ENCODE results near the gene ANKS1B.

The ANKS1B gene

DNA sequence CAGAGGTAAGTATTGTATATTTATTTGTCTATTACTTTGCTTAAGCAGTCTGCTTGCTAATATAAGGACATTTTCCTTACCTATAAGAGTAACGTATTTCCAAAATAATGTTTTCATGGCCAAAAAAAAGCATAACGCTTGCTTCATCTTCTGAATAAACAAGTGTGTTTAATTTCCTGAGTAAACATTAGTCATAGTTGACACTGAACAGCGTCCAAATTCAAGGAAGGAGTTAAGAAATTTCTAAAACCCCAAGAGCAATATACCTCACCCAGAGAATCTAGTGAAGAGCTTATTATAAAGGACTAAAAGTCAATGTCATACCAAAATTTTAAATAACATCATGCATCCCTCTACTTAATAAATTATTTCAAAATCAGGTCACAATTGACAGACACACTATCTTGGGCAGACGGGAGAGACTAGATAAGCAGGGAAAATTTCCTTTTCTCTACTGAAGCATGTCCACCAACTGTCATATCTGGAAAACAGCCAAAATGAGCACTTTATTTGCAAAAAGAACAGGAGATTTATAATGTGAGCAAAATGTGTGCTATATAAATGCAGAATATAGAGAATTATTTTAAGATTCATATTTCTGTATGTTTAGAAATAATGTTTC is 25.1 kb downstream of the ANKS1B start:
- no peak for DNase-seq

DNA sequence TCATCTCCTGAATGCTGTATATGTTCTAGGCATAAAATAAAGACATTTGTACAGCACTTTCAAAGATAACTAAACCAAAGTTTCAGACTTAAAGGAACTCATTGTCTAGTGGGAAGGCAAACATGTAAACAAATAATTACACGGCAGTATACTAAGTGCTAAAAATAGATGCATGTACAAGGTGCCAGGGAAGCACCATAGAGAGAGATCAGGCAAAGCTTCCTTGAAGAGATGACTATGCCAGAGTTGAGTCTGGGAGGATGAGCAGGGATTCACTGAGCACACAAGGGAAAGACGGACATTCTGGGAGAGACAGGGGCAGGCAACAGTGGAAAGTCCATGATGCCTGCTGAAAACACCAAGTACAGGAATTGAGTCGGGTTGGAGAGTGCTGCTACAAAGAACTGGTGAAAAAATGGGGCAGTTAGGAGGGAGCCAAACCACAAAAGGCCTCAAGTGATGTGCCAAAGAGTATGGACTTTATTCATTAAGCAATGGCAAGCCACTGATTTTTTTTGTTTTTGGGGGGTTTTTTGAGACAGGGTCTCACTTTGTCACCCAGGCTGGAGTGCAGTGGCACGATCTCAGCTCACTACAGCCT is 26.8 kb downstream of the ANKS1B start:
- no peak for DNase-seq

DNA sequence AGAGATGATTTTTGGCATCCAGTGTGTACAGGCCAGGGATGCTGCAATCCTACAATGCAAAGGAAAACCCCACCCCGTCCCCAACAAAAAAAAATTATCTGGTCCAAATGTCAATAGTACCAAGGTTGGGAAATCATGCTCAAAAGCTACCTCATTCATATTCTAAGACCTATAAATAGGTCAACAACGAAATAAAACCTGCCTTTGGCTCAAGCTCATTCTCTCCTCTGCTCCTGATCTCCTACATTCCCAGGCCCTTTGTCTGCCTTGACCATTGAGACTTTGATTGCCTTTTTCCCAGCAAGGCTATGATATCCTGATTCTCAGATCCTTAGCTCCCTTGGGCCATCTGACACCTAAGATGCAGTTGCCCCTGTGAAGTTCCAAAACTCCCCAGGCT is 30.0 kb downstream of the ANKS1B start:
- DNase-seq = no peak

DNA sequence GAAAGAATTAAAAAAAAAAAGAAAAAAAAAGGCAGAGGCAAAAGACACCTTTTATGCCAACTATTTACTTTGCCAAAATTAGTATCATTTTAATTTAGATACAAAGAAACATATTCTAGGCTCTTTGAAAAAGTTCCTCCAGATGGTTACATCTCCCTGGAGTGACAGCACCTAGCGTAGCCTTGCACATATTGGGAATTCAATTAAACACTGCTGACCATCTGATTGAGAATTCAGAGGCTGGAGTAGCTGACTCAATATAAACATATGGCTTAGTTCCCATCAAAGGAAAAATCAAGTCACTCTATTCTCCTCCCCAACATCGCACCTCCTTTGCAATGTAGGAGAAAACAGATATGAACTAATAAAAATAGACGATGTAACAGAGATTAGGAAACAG is 36.4 kb downstream of the ANKS1B start:
- no peak for DNase-seq

DNA sequence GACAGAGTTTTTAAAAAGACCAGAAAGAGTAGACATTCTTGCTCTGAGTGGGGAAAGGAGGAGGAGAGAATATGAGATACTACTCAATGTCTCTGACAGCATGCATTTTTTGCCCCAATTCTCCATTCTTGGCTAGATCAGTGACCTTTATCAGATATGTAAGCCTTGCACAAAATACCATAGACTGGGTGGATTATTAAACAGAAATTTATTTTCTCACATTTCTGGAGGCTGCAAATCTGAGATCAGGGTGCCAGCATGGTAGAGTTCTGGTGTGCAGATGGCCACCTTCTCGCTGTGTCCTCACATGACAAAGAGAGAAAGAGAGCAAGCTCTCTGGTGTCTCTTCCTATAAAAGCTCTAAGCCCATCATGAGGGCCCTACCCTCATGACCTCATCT is 38.6 kb downstream of the ANKS1B start:
- DNase-seq = no peak

DNA sequence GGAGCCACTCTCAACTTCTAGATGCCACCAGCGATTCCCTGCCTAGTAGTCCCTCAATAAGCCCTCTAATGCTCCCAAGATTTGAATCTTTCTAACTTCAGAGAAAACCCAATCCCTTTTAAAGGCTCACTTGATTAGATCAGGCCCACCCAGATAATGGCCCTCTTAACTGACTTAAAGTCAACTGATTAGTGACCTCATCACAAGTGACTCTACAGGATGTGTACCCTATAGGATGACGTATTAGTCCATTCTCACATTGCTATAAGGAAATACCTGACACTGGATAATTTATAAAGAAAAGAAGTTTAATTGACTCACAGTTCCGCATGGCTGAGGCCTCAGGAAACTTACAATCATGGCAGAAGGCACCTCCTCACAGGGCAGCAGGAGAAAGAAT is 49.1 kb downstream of the ANKS1B start:
- DNase-seq = no peak

DNA sequence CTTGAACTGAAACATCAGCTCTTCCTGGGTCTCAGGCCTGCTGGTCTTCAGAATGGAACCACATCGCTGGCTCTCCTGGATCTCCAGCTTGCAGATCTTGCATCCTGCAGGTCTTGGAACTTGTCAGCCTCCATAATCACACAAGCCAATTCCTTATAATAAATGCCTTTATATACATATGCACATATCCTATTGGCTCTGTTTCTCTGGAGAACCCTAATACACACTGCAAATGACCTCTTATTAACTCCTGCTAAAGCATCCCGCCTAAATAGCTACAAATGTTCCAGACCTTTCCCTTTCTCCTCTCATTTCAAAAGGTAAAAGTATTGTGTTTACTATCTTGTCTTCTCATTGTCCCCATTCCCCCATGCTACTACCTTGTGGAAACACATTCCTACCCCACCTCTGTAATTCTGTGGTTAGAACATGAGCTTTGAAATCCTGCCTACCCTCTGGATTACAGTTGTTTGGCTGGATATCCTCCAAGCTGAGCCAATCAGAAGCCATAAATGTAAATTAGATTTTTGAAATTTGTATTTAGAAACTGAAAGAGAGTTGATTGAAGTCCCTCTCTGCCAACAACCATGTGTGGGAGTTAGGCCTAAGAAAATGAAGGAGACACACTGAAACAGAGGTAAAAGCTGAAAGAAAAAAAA is 58.1 kb downstream of the ANKS1B start:
- DNase-seq = no peak

DNA sequence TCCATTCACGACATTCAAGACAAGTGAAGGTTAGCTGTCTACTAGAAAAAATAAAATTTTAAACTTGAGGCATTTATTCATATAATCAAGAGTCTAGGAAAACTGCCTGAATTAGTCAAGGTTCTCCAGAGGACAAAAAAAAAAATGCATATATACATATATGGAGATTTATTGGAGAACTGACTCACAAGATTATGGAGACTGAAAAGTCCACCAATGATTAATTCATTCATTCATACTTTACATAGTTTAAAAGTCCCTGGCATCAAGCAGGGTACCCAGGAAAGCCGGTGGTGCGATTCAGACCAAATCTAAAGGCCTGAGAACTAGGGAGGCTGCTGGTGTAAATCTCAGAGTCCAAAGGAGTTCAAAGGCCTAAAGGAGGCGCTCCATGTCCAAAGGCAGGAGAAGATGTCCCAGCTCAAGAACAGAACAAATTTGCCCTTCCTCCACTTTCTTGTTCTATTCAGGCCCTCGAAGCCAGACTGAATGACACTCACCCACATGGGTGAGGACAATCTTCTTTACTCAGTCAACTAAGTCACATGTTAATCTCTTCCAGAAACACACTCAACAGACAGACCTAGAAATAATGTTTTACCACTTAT is 64.3 kb downstream of the ANKS1B start:
- no peak for DNase-seq

DNA sequence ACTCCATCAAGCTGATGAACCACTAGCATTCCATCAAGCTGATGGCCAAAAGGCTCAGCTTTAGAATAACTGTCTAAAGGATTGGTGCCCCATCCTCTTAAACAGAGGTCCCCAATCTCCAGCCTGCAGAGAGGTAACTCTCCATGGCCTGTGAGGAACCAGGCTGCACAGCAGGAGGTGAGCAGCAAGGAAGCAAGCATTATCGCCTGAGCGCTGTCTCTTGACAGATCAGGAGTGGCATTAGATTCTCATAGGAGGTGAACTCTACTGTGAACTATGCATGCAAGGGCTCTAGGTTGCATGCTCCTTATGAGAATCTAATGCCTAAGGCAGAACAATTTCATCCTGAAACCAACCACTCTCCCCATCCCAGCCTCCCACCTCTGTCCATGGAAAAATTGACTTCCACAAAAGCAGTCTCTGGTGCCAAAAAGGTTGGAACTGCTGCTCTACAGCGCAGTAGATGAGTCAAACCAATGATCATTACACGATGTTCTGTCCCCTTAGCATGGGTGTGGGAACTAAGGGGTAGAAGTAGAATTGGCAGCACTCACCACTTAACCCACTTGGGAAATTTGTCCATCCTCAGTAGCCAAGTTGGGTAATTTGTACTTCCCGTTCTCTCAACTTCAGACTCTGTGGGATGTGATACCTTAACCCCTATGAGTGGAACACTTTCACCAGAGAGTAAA is 66.9 kb downstream of the ANKS1B start:
- no peak for DNase-seq

DNA sequence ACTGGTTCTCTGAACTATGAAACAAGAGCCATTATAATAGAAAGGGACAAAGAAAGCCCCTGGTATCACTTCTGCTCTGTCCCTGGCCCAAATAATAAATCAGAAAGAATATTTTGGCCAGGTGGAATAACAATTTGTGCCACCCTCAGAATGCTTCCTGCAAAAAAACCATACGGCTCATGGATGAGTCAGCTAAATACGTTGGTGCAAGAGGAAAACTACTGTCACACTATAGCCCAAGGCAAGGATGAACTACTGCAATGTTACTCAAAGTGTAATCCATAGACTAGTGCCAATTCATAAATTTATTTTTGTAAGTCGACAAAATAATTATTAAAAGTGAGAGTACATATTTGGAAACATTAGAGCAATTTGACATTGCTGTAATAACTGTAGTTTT is 68.2 kb downstream of the ANKS1B start:
- DNase-seq = no peak

DNA sequence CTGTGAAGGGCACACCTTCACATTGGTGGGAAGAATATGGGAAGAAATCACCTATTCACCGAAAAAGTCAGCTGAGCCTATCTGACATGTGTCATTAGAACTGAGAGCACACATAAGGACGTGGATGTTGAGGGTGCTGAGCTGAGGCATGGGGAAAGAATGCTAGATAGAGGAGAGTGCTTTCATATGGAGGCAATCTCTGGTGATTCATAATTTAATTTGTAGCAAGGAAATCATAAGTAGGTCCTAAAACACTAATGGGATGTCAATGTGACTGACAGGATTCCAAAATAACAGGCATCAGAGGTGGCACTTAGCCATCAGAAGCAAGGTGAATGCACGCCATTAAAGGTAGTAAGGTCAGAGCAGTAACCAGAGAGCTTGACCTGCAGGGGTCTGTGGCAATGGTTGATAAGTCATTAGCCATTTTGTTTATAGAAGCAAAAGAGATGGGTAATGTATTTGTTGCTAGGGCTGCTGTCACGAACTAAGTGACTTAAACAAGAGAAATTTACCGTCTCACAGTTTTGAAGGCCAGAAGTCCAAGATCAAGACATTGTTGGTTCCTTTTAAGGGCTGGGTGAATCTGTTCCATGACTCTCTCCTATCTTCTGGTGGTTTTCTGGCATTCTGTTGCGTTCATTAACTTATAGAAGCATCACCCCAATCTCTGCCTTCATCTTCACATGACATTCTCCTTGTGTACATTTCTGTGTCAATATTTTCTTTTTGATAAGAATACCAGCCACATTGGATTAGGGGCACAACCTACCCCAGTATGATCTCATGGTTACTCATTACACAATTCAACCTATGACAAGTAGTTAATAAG is 69.3 kb downstream of the ANKS1B start:
- no peak for DNase-seq

DNA sequence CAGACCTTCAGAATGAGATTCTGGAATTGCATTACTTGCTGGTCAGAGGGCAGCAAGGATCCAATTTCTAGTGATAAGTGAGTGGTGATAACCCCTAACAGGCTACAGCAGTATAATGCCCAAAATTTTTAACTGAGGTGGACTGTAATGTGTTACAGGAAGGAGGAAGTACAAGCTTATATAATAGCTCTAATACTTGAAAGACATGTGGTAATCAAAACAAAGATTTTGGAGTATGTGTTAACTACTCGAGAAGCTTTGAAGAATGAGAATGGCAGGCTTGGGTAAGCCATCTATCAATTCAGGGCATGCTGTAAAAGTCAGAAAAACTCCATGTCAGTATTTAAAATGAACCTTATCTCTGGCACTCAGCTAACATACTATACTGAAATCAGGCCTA is 70.5 kb downstream of the ANKS1B start:
- DNase-seq = no peak

DNA sequence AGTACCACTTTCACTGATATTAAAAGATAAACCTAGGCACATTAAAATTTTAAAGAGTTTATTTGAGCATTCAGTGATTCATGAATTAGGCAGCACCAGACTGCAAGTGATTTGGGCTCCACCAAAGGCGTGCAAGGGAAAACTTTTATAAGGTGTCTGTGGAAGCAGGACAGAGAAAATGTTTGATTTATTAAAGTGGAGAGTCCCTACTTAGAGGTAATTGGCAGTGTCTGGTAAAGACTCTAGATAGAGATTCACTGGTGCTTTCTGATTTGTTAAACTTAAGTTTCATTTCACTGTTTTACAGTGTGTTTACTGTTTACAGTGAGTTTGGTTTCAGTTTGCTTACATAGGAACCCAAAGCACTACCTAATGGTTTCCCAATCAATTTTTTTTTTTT is 72.8 kb downstream of the ANKS1B start:
- DNase-seq = no peak

DNA sequence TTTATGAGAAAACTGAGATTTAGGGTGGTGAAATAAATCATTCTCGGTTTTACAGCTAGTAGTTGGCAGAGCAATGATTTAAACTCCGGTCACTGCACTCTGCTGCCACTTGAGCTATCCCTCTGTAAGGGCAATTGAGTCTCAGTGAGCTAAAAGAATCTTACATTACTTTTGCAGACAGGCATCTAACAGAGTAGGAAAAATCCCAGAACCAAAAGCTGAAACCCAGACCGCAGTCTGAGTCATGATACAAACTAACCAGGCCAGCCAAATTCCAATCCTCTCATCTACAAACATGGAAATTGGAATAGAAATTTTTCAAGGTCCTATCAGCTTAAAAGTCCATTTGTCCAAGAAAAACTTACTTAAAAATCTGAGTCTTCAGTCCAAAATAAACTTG is 73.7 kb downstream of the ANKS1B start:
- DNase-seq = no peak

DNA sequence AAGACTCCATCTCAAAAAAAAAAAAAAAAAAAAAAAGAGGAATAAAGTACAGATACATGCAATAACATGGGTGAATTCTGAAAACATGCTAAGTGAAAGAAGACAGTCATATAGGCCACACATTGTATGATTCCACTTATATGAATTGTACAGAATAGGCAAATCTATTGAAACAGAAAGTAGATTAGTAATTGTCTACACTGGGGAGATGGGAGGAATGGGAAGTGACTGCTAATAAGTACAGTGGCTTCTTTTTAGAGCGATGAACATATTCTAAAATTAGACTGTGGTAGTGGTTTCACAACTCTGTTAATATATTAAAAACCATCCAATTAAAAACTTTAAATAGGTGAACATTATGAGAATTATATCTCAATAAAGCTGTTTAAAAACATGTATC is 74.4 kb downstream of the ANKS1B start:
- no peak for DNase-seq

DNA sequence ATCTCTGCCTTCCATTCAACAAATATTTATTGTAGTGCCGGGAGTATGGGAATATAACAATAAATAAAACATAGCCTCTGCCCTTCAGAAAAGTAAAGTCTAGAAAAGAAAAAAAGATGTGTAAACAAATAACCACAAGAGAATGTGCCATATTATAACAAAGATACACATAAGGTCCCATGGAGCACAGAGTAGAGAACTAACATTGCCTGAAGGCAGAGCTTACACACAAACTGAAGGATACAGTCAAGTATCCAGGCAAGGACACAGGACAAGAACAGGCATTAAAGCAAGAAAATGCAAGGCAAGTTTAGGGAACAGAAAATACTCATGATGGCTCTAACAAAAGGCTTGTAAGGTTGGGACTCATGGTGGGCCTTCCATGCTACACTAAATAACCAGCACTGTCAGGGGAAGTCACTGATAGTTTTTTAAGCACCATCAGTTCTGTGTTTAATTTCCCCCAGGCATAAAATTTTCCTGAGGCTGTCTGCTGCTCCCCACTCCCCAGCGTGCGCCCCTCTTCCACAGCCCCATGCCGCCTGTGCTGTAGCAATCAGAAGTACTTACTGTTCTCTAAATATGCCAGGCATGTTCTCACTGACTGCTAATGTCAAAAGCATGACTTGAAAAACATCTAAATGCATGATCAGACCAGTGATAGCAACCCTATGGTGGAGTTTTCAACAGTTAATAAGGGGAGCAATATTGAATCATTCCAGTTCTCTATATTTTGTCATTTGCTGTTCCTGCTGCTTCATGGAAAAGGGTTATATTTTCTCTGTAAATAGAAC is 77.8 kb downstream of the ANKS1B start:
- no peak for DNase-seq

DNA sequence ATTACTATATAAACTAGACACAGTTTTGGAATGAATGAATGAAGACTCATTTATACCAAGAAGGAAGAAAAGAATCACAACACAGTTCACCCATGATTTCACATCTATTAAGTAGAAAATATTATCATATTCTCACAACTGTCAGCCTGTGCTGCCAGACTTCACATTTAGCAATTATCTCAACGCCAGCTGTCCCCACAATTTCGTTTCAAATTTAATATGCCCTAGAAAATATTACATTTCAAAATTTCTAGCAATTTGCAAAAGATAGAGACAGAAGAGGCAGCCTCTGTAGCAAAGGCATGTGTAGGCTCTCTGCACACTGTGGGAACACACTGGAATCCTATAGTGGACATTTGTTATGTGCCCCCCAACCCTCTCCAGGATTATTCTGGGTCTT is 83.6 kb downstream of the ANKS1B start:
- DNase-seq = no peak

DNA sequence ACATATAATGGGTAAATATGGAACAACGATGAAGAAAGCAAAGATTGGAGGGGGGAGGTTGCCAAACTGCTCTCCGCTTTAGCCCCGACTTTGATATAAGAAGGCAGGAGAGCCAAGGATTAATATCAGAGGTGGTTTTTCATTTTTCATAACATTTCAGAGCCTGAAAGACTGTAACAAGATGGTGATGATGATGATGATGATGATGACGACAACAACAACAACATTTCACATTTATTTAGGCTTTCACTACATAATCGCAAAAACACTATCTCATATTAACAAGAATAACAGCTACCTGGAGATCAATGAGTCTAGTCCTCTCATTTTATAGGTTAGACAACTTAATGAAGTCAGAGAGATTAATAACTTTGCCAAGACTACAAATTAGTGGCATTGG is 86.1 kb downstream of the ANKS1B start:
- DNase-seq = no peak

DNA sequence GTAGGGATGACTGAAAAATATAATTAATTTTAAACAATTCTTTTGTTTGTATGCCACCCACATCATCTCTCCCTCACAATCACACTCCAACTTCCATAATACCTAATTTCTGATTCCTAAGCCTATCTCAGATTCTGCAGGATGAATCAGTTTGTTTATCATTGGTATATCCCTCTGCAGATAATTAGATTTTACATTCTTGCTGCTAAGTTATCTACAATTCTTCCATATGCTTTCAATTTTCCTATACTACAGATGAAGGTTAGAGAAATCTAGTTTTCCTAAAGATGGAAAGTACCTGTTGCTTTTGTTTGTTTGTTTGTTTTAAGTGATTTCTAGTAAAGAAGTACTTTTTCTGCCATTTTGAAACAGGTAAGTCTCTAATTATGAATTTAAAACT is 105.3 kb downstream of the ANKS1B start:
- DNase-seq = no peak

DNA sequence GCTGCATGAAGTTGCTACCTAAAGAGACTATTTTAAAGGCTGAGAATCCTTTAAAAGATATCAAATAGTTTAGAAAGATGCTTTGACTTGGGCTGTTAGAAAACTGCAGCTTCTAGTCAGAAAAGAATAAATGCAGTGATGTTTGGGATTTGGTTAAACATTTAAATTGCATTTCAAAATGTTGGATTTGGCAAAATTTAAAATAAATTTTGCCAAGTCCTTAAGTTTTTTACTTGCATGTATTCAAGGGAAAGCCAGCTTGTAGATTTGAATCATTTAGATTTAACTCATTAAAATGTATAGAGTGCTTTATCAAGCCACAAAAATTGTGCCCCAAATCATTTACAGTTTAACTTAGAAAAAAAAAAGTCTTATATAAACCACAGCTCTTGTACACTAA is 109.7 kb downstream of the ANKS1B start:
- no peak for DNase-seq

DNA sequence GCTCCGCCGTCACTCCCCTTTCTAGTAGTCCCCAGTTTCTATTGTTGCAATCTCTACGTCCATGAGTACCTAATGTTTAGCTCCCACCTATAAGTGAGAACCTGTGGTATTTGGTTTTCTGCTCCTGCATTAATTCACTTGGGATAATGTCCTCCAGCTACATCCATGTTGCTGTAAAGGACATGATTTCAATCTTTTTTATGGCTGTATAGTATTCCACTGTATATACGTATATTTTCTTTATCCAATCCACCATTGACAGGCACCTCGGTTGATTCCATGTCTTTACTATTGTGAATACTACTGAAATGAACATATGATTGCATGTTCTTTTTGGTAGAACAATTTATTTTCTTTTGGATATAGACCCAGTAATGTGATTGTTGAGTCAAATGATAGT is 114.7 kb downstream of the ANKS1B start:
- no peak for DNase-seq

DNA sequence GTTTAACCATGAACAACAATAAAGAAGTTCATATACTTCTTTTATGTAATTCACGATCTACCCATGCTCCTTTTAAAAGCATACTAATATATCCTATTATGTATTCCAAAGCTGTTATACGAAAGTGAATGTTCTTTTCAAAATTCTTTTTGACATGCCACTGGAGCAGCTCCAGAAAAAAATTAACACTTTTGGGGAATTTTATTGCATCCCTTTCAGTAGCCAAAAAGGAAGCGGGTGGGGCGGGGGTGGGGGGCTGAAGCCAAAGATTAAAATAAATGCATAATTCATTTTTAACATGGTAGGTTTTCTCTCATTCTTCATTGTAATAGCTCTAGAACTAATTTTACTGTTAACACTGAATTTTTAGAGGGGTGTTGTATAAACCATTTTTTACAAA is 123.0 kb downstream of the ANKS1B start:
- DNase-seq = no peak

All from MV-4-11 (cell line).